Measurements from ENCODE around the gene USP2. TPM values are rescaled to one million over a fixed set of nuclear protein-coding genes. Genes with fewer than 3 reads are reported as not detected.

The USP2 gene
- total and polyA plus RNA-seq, 3 experiments from 2014 or later = 0.15 to 0.51 TPM; not detected in 1

DNA sequence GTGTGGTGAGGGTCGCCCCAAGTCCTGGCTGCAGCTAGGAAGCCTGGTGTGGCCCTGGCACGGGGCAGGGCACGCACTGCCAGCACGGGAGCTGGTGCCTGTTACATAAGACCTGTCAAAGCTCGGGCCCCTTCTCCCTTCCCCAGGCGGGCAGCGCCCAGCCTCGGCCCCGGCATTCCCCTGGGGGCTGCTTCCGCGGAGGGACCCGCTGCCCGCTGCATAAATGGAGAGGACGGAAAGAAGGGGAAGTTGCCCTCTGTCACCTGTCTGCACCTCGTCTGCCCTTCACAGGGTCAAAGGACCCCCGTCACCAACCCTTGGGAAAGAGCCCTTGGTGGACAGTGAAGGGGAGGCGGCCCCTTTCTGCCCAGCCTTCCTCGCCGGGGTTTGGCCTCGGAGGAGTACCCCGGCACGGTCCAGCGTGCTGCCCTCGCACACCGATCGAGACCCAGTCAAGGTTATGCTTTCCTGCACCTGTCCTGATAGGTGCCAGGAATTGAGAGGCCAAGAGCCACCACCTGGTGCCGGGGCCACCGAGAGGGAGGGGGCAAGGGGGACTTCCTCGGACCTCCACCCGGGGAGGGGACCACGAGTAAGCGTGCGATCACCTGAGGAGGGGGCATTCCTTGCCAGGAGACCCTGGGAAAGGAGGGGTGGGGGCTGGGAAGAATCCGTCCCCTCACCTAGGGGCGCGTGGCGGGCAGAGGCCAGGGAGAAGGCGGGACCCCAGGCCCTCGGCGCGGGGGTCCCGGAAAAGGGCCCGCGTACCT, 18.2 kb downstream of the USP2 start:
- H3K9me3 Mint-ChIP-seq = no peaks in the 10 kb centered on the region
- peak overlapping the region in 1 of 8 donors; percentile 86 for H3K27ac Mint-ChIP-seq
- Histone ChIP-seq H3K36me3 (ENCODE audit: insufficient read depth, low read length) (no peaks in the 10 kb centered on the region), H3K27ac (ENCODE audit: low read depth, low read length) (no peak overlapping the region), H3K27me3 (ENCODE audit: insufficient read depth, low read length, poor library complexity, severe bottlenecking) (peaks cover 30% of the 10 kb centered on the region), H3K4me1 (ENCODE audit: insufficient read depth, low read length) (peaks cover 9% of the 10 kb centered on the region), H3K9me3 (ENCODE audit: low read length) (no peaks in the 10 kb centered on the region), H3K4me3 (ENCODE audit: low read length) (no peak overlapping the region)
- H3K36me3 Mint-ChIP-seq = no peaks in the 10 kb centered on the region
- POLR2A ChIA-PET = no interaction called here
- peaks cover 40 to 56% of the 10 kb centered on the region in 2 donors for H3K27me3 Mint-ChIP-seq
- CTCF ChIA-PET = interaction anchor here (1.0 to 5.5 kb wide), 3 partner anchors 12 to 18 kb away, joined by 3 to 26 read pairs (median 5); partner anchors contain the start of gene USP2
- DNase-seq = no peak
- peaks cover 8 to 13% (median 11%) of the 10 kb centered on the region in 3 donors for H3K4me1 Mint-ChIP-seq
- H3K4me3 Mint-ChIP-seq = peak overlapping the region in 6 of 7 donors; percentile 15 to 60 (median 48)

- Mint-ChIP-seq H3K4me1 (peaks cover 8 to 13% (median 11%) of the 10 kb centered on the region in 3 donors), H3K4me3 (peak overlapping the region in 5 of 7 donors; percentile 15 to 68 (median 36)), H3K36me3 (no peaks in the 10 kb centered on the region), H3K27me3 (peaks cover 37 to 52% of the 10 kb centered on the region in 2 donors), H3K27ac (no peak overlapping the region), H3K9me3 (no peaks in the 10 kb centered on the region)
- H3K27ac ChIP-seq (ENCODE audit: low read depth, low read length) = no peak overlapping the region
- H3K27me3 ChIP-seq (ENCODE audit: insufficient read depth, low read length, poor library complexity, severe bottlenecking) = peaks cover 30% of the 10 kb centered on the region
- DNase-seq = no peak
- no peak overlapping the region for H3K4me3 ChIP-seq (ENCODE audit: low read length)
- no peaks in the 10 kb centered on the region for H3K9me3 ChIP-seq (ENCODE audit: low read length)
- peaks cover 9% of the 10 kb centered on the region for H3K4me1 ChIP-seq (ENCODE audit: insufficient read depth, low read length)
- ChIA-PET CTCF (interaction anchor here (1.0 to 5.5 kb wide), 2 partner anchors 12 to 18 kb away, joined by 3 to 26 read pairs; partner anchors contain the start of gene USP2), POLR2A (no interaction called here)
- no peaks in the 10 kb centered on the region for H3K36me3 ChIP-seq (ENCODE audit: insufficient read depth, low read length)
Observed at GRCh38 chr11:119362741-119363080, 18.8 kb downstream of the USP2 start.

DNA sequence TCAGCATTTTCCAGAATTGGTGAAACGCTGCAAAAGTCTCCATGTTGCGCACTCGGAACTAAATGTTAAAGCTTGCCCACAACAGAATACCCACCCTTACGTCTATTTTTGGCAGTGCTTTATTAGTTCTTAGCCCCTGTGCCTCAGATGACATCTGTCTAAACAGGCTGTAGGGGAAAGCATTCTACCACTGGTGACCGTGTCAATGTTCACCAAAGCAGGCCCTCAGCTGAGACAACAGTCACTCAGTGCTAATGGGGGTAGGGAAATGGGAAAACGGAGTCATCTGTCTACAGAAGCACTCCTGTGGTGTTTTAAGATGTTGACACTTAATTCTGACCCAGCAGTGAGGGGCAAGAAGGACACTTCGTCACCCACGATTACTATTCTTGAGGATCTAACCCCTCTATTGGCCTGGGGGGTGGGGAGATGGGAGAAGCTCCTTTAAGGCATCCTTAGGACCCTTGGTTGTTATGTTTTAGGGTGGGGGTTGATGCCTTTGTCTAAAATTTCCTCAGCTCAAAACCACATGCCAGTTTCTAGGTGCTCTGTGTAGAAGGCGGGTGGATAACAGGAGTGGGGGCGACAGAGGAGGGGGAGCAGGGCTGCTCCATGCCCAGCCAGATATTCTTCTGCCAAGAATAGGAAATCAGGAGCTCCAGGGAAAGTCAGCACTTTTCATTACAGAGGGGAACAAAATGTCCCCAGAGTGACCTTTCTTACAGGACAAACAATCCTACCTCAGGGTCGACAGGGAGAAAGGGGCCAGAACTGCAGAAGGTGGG, 19.4 kb downstream of the USP2 start:
- Mint-ChIP-seq H3K9me3 (no peaks in the 10 kb centered on the region), H3K36me3 (no peaks in the 10 kb centered on the region), H3K27me3 (peaks cover 36 to 47% of the 10 kb centered on the region in 2 donors), H3K4me3 (peak overlapping the region in 3 of 7 donors; percentile 24 to 68 (median 31)), H3K4me1 (peaks cover 8 to 13% (median 13%) of the 10 kb centered on the region in 3 donors), H3K27ac (peak overlapping the region in 1 of 8 donors; percentile 42)
- Histone ChIP-seq H3K27ac (ENCODE audit: low read depth, low read length) (no peak overlapping the region), H3K4me3 (ENCODE audit: low read length) (no peak overlapping the region), H3K9me3 (ENCODE audit: low read length) (no peaks in the 10 kb centered on the region), H3K4me1 (ENCODE audit: insufficient read depth, low read length) (peaks cover 9% of the 10 kb centered on the region), H3K27me3 (ENCODE audit: insufficient read depth, low read length, poor library complexity, severe bottlenecking) (peaks cover 30% of the 10 kb centered on the region), H3K36me3 (ENCODE audit: insufficient read depth, low read length) (no peaks in the 10 kb centered on the region)
- no peak for DNase-seq
- POLR2A ChIA-PET = no interaction called here
- CTCF ChIA-PET = interaction anchor here (1.0 to 5.5 kb wide), 3 partner anchors 9 to 19 kb away, joined by 3 to 26 read pairs (median 3); partner anchors contain the start of gene USP2

GRCh38 chr11:119361056-119361787, 20.3 kb downstream of the USP2 start:
- Mint-ChIP-seq H3K4me1 (peaks cover 14 to 19% (median 15%) of the 10 kb centered on the region in 3 donors), H3K27ac (no peak overlapping the region), H3K36me3 (no peaks in the 10 kb centered on the region), H3K9me3 (no peaks in the 10 kb centered on the region), H3K4me3 (no peak overlapping the region), H3K27me3 (peaks cover 30 to 42% of the 10 kb centered on the region in 2 donors)
- H3K27ac ChIP-seq (ENCODE audit: low read depth, low read length) = no peak overlapping the region
- no peak for DNase-seq
- ChIA-PET POLR2A (no interaction called here), CTCF (interaction anchor here (1.2 to 5.5 kb wide), 3 partner anchors 10 to 20 kb away, joined by 3 to 26 read pairs (median 4); partner anchors contain the start of gene USP2)
- peaks cover 9% of the 10 kb centered on the region for H3K4me1 ChIP-seq (ENCODE audit: insufficient read depth, low read length)
- H3K36me3 ChIP-seq (ENCODE audit: insufficient read depth, low read length) = no peaks in the 10 kb centered on the region
- H3K27me3 ChIP-seq (ENCODE audit: insufficient read depth, low read length, poor library complexity, severe bottlenecking) = peaks cover 30% of the 10 kb centered on the region
- H3K4me3 ChIP-seq (ENCODE audit: low read length) = no peak overlapping the region
- no peaks in the 10 kb centered on the region for H3K9me3 ChIP-seq (ENCODE audit: low read length)

GRCh38 chr11:119359365-119360214, 21.9 kb downstream of the USP2 start:
- H3K4me3 Mint-ChIP-seq = no peak overlapping the region
- H3K27me3 Mint-ChIP-seq = peaks cover 15 to 39% of the 10 kb centered on the region in 2 donors
- peak overlapping the region in 2 of 8 donors; percentile 11 to 14 for H3K27ac Mint-ChIP-seq
- Histone ChIP-seq H3K4me1 (ENCODE audit: insufficient read depth, low read length) (peaks cover 4% of the 10 kb centered on the region), H3K27me3 (ENCODE audit: insufficient read depth, low read length, poor library complexity, severe bottlenecking) (peaks cover 20% of the 10 kb centered on the region), H3K36me3 (ENCODE audit: insufficient read depth, low read length) (no peaks in the 10 kb centered on the region), H3K4me3 (ENCODE audit: low read length) (no peak overlapping the region), H3K27ac (ENCODE audit: low read depth, low read length) (no peak overlapping the region), H3K9me3 (ENCODE audit: low read length) (no peaks in the 10 kb centered on the region)
- POLR2A ChIA-PET = no interaction called here
- CTCF ChIA-PET = interaction anchor here (4.7 to 5.5 kb wide), 2 partner anchors 15 to 20 kb away, joined by 26 to 145 read pairs; partner anchors contain the start of gene USP2
- peaks cover 12 to 18% (median 15%) of the 10 kb centered on the region in 3 donors for H3K4me1 Mint-ChIP-seq
- DNase-seq = no peak
- no peaks in the 10 kb centered on the region for H3K9me3 Mint-ChIP-seq
- no peaks in the 10 kb centered on the region for H3K36me3 Mint-ChIP-seq

- no peak overlapping the region for H3K4me3 ChIP-seq (ENCODE audit: low read length)
- DNase-seq = no peak
- no peaks in the 10 kb centered on the region for H3K4me1 ChIP-seq (ENCODE audit: insufficient read depth, low read length)
- Mint-ChIP-seq H3K9me3 (no peaks in the 10 kb centered on the region), H3K4me1 (peaks cover 6 to 9% (median 8%) of the 10 kb centered on the region in 3 donors), H3K27ac (peak overlapping the region in 3 of 8 donors; percentile 9 to 39 (median 12)), H3K4me3 (peak overlapping the region in 6 of 7 donors; percentile 11 to 85 (median 64)), H3K27me3 (peaks cover 12 to 35% of the 10 kb centered on the region in 2 donors), H3K36me3 (no peaks in the 10 kb centered on the region)
- H3K27me3 ChIP-seq (ENCODE audit: insufficient read depth, low read length, poor library complexity, severe bottlenecking) = no peaks in the 10 kb centered on the region
- POLR2A ChIA-PET = interaction anchor here (0.6 to 1.6 kb wide), 3 partner anchors 23 to 118 kb away, joined by 4 to 5 read pairs (median 4); partner anchors contain the start of gene USP2
- CTCF ChIA-PET = interaction anchor here (1.2 to 4.7 kb wide), 11 partner anchors 8 to 119 kb away, joined by 6 to 145 read pairs (median 13); partner anchors contain the start of genes MFRP and USP2
- H3K9me3 ChIP-seq (ENCODE audit: low read length) = no peaks in the 10 kb centered on the region
- no peak overlapping the region for H3K27ac ChIP-seq (ENCODE audit: low read depth, low read length)
- no peaks in the 10 kb centered on the region for H3K36me3 ChIP-seq (ENCODE audit: insufficient read depth, low read length)
Observed at GRCh38 chr11:119357074-119357473, 24.4 kb downstream of the USP2 start.
